Mesenchymal stem cell (in vitro differentiated cells and primary cell): Measurements from ENCODE around the gene SLC30A3.
"Not testable (repeated sequence)": the region's sequence is repeated elsewhere in the genome, so short reads cannot be mapped to it uniquely, and the experiment has no call there.

Experiments used
- DNase-seq: peaks from one replicate; pipeline ENCODE4 v3.0.0-alpha.2; 2013
- H2AFZ ChIP-seq: one replicate; pipeline ENCODE4 v1.6.1; 2013; ENCODE audit warnings: low read depth, mild to moderate bottlenecking, control low read depth, inconsistent platforms, low read length, moderate library complexity
- H2AK5ac ChIP-seq: 2 replicates; pipeline ENCODE4 v1.6.1; 2013; ENCODE audit warnings: low read length, moderate library complexity, mild to moderate bottlenecking, inconsistent platforms; ENCODE audit not compliant: severe bottlenecking
- H2BK120ac ChIP-seq: one replicate; pipeline ENCODE4 v1.6.1; 2013; ENCODE audit warnings: low read depth, mild to moderate bottlenecking, inconsistent platforms, low read length, moderate library complexity
- H2BK12ac ChIP-seq, 2 experiments: one replicate each; pipeline ENCODE4 v1.6.1; 2013; ENCODE audit warnings: inconsistent platforms in 2 of 2, low read length in 2 of 2, mild to moderate bottlenecking in 2 of 2, moderate library complexity in 2 of 2, control low read depth in 1 of 2
- H2BK15ac ChIP-seq: one replicate; pipeline ENCODE4 v1.6.1; 2013; ENCODE audit warnings: mild to moderate bottlenecking, low read depth, inconsistent platforms; ENCODE audit not compliant: poor library complexity, severe bottlenecking
- H2BK5ac ChIP-seq: 2 replicates; pipeline ENCODE4 v1.6.1; 2013; ENCODE audit warnings: low read depth, mild to moderate bottlenecking, low read length, control low read depth, inconsistent platforms; ENCODE audit not compliant: poor library complexity, severe bottlenecking
- H3K14ac ChIP-seq, 2 experiments: one replicate each; pipeline ENCODE4 v1.6.1; 2013; ENCODE audit warnings: inconsistent platforms in 2 of 2, low read length in 2 of 2, control low read depth in 1 of 2, mild to moderate bottlenecking in 1 of 2, moderate library complexity in 1 of 2
- H3K18ac ChIP-seq, 2 experiments: one replicate each; pipeline ENCODE4 v1.6.1; 2013; ENCODE audit warnings: inconsistent platforms in 2 of 2, low read length in 2 of 2, control low read depth in 1 of 2, low read depth in 1 of 2, mild to moderate bottlenecking in 1 of 2
- H3K23ac ChIP-seq, 2 experiments: one replicate each; pipeline ENCODE4 v1.6.1; 2013; ENCODE audit warnings: inconsistent platforms in 2 of 2, low read length in 2 of 2, mild to moderate bottlenecking in 2 of 2, moderate library complexity in 2 of 2, control low read depth in 1 of 2
- H3K27ac ChIP-seq: 2 replicates; pipeline ENCODE4 v1.5.1; 2013; ENCODE audit warnings: mild to moderate bottlenecking, moderate library complexity, low read length, control low read depth, inconsistent platforms; ENCODE audit not compliant: poor library complexity, severe bottlenecking
- H3K27me3 ChIP-seq, 2 experiments: 2 replicates each; pipeline versions ENCODE4 v1.6.1 to v1.7.0; 2013; ENCODE audit warnings: low read length in 2 of 2, mild to moderate bottlenecking in 2 of 2, moderate library complexity in 2 of 2, control low read depth in 1 of 2, inconsistent platforms in 1 of 2; ENCODE audit not compliant: control insufficient read depth in 1 of 2, insufficient read depth in 1 of 2
- H3K36me3 ChIP-seq, 2 experiments: 2 replicates each; pipeline versions ENCODE4 v1.6.1 to v1.7.0; 2013; ENCODE audit warnings: low read length in 2 of 2, control low read depth in 1 of 2, inconsistent platforms in 1 of 2, low read depth in 1 of 2, mild to moderate bottlenecking in 1 of 2; ENCODE audit not compliant: insufficient read depth in 2 of 2, control insufficient read depth in 1 of 2
- H3K4ac ChIP-seq, 2 experiments: one replicate each; pipeline ENCODE4 v1.6.1; 2013; ENCODE audit warnings: inconsistent platforms in 2 of 2, low read length in 2 of 2, mild to moderate bottlenecking in 2 of 2, moderate library complexity in 2 of 2, control low read depth in 1 of 2, low read depth in 1 of 2
- H3K4me1 ChIP-seq: 2 replicates; pipeline ENCODE4 v1.6.1; 2013; ENCODE audit warnings: low read depth, low read length, control low read depth; ENCODE audit not compliant: control insufficient read depth, insufficient read depth
- H3K4me2 ChIP-seq: 2 replicates; pipeline ENCODE4 v1.6.1; 2013; ENCODE audit warnings: low read length, mild to moderate bottlenecking, inconsistent platforms; ENCODE audit not compliant: poor library complexity, severe bottlenecking
- H3K4me3 ChIP-seq, 2 experiments: 2 replicates each; pipeline versions ENCODE4 v1.5.1 to v1.7.0; 2013; ENCODE audit warnings: low read length in 2 of 2, mild to moderate bottlenecking in 2 of 2, control low read depth in 1 of 2, low read depth in 1 of 2; ENCODE audit not compliant: insufficient read depth in 1 of 2
- H3K79me1 ChIP-seq: replicated peaks from 2 replicates; pipeline ENCODE4 v1.6.1; 2013; ENCODE audit warnings: mild to moderate bottlenecking, control low read depth, low read length, inconsistent platforms; ENCODE audit not compliant: poor library complexity, severe bottlenecking
- H3K9ac ChIP-seq: 2 replicates; pipeline ENCODE4 v1.7.0; 2013; ENCODE audit warnings: mild to moderate bottlenecking, low read length, moderate library complexity
- H3K9me3 ChIP-seq: 2 replicates; pipeline ENCODE4 v1.7.0; 2013; ENCODE audit warnings: mild to moderate bottlenecking, low read length; ENCODE audit not compliant: control insufficient read depth
- H4K8ac ChIP-seq: one replicate; pipeline ENCODE4 v1.6.1; 2013; ENCODE audit warnings: inconsistent platforms, mild to moderate bottlenecking, low read length, moderate library complexity
- H4K91ac ChIP-seq: one replicate; pipeline ENCODE4 v1.6.1; 2013; ENCODE audit warnings: mild to moderate bottlenecking, low read length, inconsistent platforms
- WGBS: methylation state at CpG from one replicate; pipeline ENCODE4 v1.1.7; 2013; ENCODE audit warnings: mixed read lengths; 5-methylcytosine and 5-hydroxymethylcytosine counted together

Gene SLC30A3

GRCh38 chr2:27272537-27273522 lies 10.0 kb upstream of the SLC30A3 start:
- not testable (repeated sequence) for H3K4me1 ChIP-seq, H3K4ac ChIP-seq, H2BK120ac ChIP-seq, H3K36me3 ChIP-seq, DNase-seq, H3K79me1 ChIP-seq, H2AFZ ChIP-seq, H4K91ac ChIP-seq, H2BK15ac ChIP-seq, H2BK5ac ChIP-seq, H2AK5ac ChIP-seq, H3K4me3 ChIP-seq, H3K18ac ChIP-seq, H2BK12ac ChIP-seq, H4K8ac ChIP-seq, H3K9ac ChIP-seq, H3K9me3 ChIP-seq, H3K4me2 ChIP-seq, H3K23ac ChIP-seq, H3K27ac ChIP-seq, H3K14ac ChIP-seq
- WGBS, result 86% methylated on average over 12 of the region's 15 CpGs
- H3K27me3 ChIP-seq, result peaks cover 50 to 51% of the 10 kb centered on the region in 2 experiments

DNA sequence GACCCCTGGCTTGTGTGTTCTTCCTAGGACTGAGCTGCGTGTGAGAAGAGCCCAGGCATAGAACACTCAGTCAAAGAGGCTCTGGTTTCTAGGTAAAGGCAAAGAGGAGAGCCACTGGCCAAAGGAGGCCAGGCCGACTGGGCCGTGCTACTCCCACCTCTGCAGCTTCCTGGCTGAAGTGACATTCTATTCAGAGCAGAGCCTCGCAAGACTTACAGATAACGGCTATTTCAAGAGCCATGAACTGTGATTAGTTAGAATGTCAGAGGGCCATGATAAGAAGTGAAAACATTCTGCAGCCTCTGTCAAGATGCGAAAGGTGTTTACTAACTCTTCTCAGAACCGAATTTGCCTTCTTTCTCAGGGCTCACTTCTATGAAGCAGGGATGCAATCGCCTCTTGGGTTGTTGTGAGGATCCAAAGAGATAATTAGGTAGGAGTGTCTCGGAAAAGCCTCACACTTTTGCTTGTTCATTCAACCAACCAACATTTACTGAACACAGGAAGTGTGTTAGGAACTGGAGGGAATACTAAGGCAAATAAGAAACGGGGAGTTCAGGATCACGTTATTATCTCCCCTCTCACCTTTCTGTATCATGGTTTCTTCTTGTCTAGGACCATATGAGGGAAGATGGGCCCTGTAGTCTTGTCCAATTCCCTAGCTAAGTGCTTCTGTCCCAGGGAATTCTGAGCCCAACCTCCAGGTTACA lies 8.9 kb upstream of the SLC30A3 start:
- H2BK120ac ChIP-seq, result no peak overlapping the region
- H4K8ac ChIP-seq, result no peak overlapping the region
- H3K4me3 ChIP-seq, result no peak overlapping the region
- H3K4me1 ChIP-seq, result no peaks in the 10 kb centered on the region
- no peak overlapping the region for H2BK5ac ChIP-seq
- no peak overlapping the region for H4K91ac ChIP-seq
- DNase-seq, result no peak
- H3K9me3 ChIP-seq, result no peaks in the 10 kb centered on the region
- no peak overlapping the region for H2AK5ac ChIP-seq
- H3K27ac ChIP-seq, result no peak overlapping the region
- 27% methylated on average over 8 of the region's 11 CpGs for WGBS
- H3K14ac ChIP-seq, result no peak overlapping the region
- no peak overlapping the region for H3K23ac ChIP-seq
- H2AFZ ChIP-seq, result no peak overlapping the region
- H3K9ac ChIP-seq, result no peak overlapping the region
- no peak overlapping the region for H3K18ac ChIP-seq
- no peaks in the 10 kb centered on the region for H3K79me1 ChIP-seq
- H3K4me2 ChIP-seq, result no peak overlapping the region
- no peak overlapping the region for H3K4ac ChIP-seq
- no peak overlapping the region for H2BK15ac ChIP-seq
- H2BK12ac ChIP-seq, result no peak overlapping the region
- H3K27me3 ChIP-seq, result peaks cover 52 to 53% of the 10 kb centered on the region in 2 experiments
- H3K36me3 ChIP-seq, result no peaks in the 10 kb centered on the region

DNA sequence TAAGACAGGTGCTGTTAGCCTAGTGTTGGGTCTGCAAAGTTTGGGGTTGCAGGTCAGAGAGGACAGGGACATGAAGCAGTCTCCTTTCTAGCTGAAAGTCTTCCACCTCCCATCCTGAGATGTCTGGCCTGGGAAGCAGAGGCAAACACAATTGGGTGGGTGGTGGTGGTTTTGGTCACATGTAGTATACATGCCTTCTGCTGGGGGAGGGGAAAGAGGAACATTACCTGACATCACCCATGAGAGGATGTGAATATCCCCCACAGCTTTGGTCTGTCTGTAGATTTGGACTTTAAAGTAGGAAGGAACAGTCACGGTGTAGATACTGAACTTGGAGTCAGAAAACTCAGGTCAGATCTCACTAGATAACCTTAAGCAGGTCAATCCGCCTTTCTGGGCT lies 7.8 kb upstream of the SLC30A3 start:
- no peak overlapping the region for H2AK5ac ChIP-seq
- WGBS, result 95% methylated on average over 2 of the region's 2 CpGs
- H3K27ac ChIP-seq, result no peak overlapping the region

DNA sequence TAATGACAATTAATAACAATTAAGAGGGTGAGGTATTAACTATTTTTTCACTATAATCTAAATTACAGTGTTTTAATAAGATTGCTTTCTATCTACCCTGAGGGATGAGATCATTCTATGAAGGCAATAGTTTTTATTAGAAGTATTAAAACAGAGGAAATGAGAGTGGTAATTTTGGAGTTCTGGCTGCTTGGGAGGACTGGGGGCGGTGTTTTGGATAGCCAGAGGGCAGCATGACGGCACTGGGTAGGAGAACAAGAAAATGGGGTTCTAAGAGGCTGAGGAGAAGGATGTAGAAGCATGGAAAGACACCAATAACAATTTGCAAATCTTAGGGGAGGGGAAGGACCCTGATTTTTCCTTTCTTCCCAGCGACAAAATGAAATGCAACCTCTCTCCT lies 7.3 kb upstream of the SLC30A3 start:
- H2BK5ac ChIP-seq, result no peak overlapping the region
- H2AFZ ChIP-seq, result no peak overlapping the region
- no peak overlapping the region for H3K4me3 ChIP-seq
- no peak overlapping the region for H3K14ac ChIP-seq
- no peaks in the 10 kb centered on the region for H3K79me1 ChIP-seq
- H3K27ac ChIP-seq, result no peak overlapping the region
- H3K9ac ChIP-seq, result no peak overlapping the region
- no peak overlapping the region for H4K8ac ChIP-seq
- no peak overlapping the region for H3K4me2 ChIP-seq
- H3K18ac ChIP-seq, result no peak overlapping the region
- no peak overlapping the region for H2BK12ac ChIP-seq
- peaks cover 55 to 57% of the 10 kb centered on the region in 2 experiments for H3K27me3 ChIP-seq
- WGBS, result 98% methylated on average over 2 of the region's 3 CpGs
- no peak overlapping the region for H3K23ac ChIP-seq
- H3K9me3 ChIP-seq, result no peaks in the 10 kb centered on the region
- H3K36me3 ChIP-seq, result no peaks in the 10 kb centered on the region
- peaks cover under 1% of the 10 kb centered on the region for H3K4me1 ChIP-seq
- no peak overlapping the region for H3K4ac ChIP-seq
- H2BK120ac ChIP-seq, result no peak overlapping the region
- DNase-seq, result no peak
- no peak overlapping the region for H4K91ac ChIP-seq
- H2AK5ac ChIP-seq, result no peak overlapping the region
- H2BK15ac ChIP-seq, result no peak overlapping the region

More for the DNA sequence above, 7.8 kb upstream of the SLC30A3 start:
- Histone ChIP-seq H3K18ac (no peak overlapping the region), H3K9ac (no peak overlapping the region), H3K4me3 (no peak overlapping the region), H2BK12ac (no peak overlapping the region), H2BK5ac (no peak overlapping the region), H3K14ac (no peak overlapping the region), H4K91ac (no peak overlapping the region), H4K8ac (no peak overlapping the region), H2AFZ (no peak overlapping the region), H3K27me3 (peaks cover 54 to 56% of the 10 kb centered on the region in 2 experiments), H3K23ac (no peak overlapping the region), H3K79me1 (no peaks in the 10 kb centered on the region), H3K4me1 (no peaks in the 10 kb centered on the region), H2BK15ac (no peak overlapping the region), H2BK120ac (no peak overlapping the region), H3K9me3 (no peaks in the 10 kb centered on the region), H3K36me3 (no peaks in the 10 kb centered on the region), H3K4me2 (no peak overlapping the region), H3K4ac (no peak overlapping the region)
- no peak for DNase-seq
